Heart left ventricle (tissue), 16 donors: ENCODE measurements around the gene CALM1. TPM values are rescaled to one million over a fixed set of nuclear protein-coding genes. Genes with fewer than 3 reads are reported as not detected.

Source experiments
- ATAC-seq, 4 donors: fragments of 200-7000 bp; cut with Tn5 transposase; one replicate each; pipeline ENCODE4 v1.9.1; 2020 to 2022; ENCODE audit warnings: moderate library complexity in 4 of 4, mild to moderate bottlenecking in 3 of 4, moderate number of reproducible peaks in 1 of 4
- DNase-seq, 5 donors: peaks; one replicate each; pipeline ENCODE4 v3.0.0-alpha.2; 2020
- H3K27ac ChIP-seq, 12 donors: fragments of 200-600 bp; sonication (generic) in 4 of 12; one replicate each; pipeline versions ENCODE4 v1.5.0 to v1.8.0; 2016 to 2022; ENCODE audit warnings: mild to moderate bottlenecking in 2 of 12
- H3K27me3 ChIP-seq, 9 donors: fragments of 200-600 bp; sonication (generic) in 2 of 9; one replicate each; pipeline versions ENCODE4 v1.5.1 to v1.8.0; 2016 to 2022; ENCODE audit warnings: mild to moderate bottlenecking in 3 of 9
- H3K36me3 ChIP-seq, 9 donors: fragments of 200-600 bp; sonication (generic) in 2 of 9; one replicate each; pipeline versions ENCODE4 v1.5.0 to v1.8.0; 2018 to 2022; ENCODE audit warnings: mild to moderate bottlenecking in 2 of 9
- H3K4me1 ChIP-seq, 12 donors: fragments of 200-600 bp; sonication (generic) in 4 of 12; one replicate each; pipeline versions ENCODE4 v1.5.0 to v1.8.0; 2016 to 2022; ENCODE audit warnings: mild to moderate bottlenecking in 3 of 12
- H3K4me3 ChIP-seq, 12 donors: fragments of 200-600 bp; sonication (generic) in 4 of 12; one replicate each; pipeline versions ENCODE4 v1.5.0 to v1.8.0; 2017 to 2022; ENCODE audit warnings: mild to moderate bottlenecking in 9 of 12, moderate library complexity in 4 of 12
- H3K9me3 ChIP-seq, 12 donors: fragments of 200-600 bp; sonication (generic) in 4 of 12; one replicate each; pipeline versions ENCODE4 v1.5.0 to v1.8.0; 2016 to 2022; ENCODE audit warnings: mild to moderate bottlenecking in 1 of 12
- CTCF ChIP-seq, 12 donors: fragments of 200-600 bp; sonication (generic) in 4 of 12; IDR thresholded peaks; one replicate each; pipeline versions ENCODE4 v1.5.0 to v1.8.0; 2018 to 2022; ENCODE audit warnings: antibody characterized with exemption in 12 of 12, mild to moderate bottlenecking in 5 of 12
- POLR2A ChIP-seq, 2 donors: fragments of 450-650 bp; IDR thresholded peaks; one replicate each; pipeline ENCODE4 v1.6.1; 2017; ENCODE audit warnings: antibody characterized with exemption in 2 of 2, mild to moderate bottlenecking in 2 of 2, moderate library complexity in 2 of 2
- WGBS, 4 donors: extraction: QIAGEN DNeasy Blood & Tissue Kit in 2 of 4; methylation state at CpG; one replicate each; pipeline versions ENCODE4 v1.1.5 to v1.1.7; 2013 to 2018; 5-methylcytosine and 5-hydroxymethylcytosine counted together
- intact Hi-C, 10 donors: fragments of 100-400 bp; cut with DNase I; formaldehyde crosslinking; loops; one replicate each; pipeline versions ENCODE4 v1.11.1 to v1.14.2; 2022
- polyA plus RNA-seq, 2 donors: library from polyadenylated mRNA; stranded (reverse); fragments of 200-250 nt; gene quantifications; one replicate each; pipeline ENCODE4 v1.2.3, GENCODE V29; 2013
- total RNA-seq, 9 donors: library from RNA; depleted of rRNA in 2 of 9; stranded (reverse); fragments of >200 nt in 2 of 9; fragmentation: NEBNext Ultra II Directional in 3 of 9; extraction: Animal tissue kit (Norgen Biotek cat#: 25700) in 3 of 9; gene quantifications; one replicate each; pipeline versions ENCODE4 v1.1.0 to v1.2.4, GENCODE V29; 2016 to 2023
- donor health status: ischemic (EF 13 %, LVEDD 7.1; RV severe dilation, severe dysfunction).
- donor health status: healthy with polysubstance abuse.
- donor health status: DM: no; HTN: yes; CAD: no.
- donor health status: DM: no; HTN: no; CAD: no.
- donor health status: ischemic (EF 25% LVEDD 6.9; RV normal size, moderate dysfunction).
- donor health status: ischemic (EF 25% LVEDD 5.7; RV mildly dilated, moderate dysfunction).
- donor health status: healthy.
- donor health status: DM: yes; HTN: yes; CAD: no.
- donor health status: ischemic (EF 35%, LVEDD 5.7; RV mildly dilated, moderate dysfunction).
- donor health status: nonischemic (EF 11% LVEDD 7.7; RV severe dilation, severe dysfunction).
- donor health status: DM: yes; HTN: yes; CAD: no.
- donor health status: PGD.
- donor health status: ischemic (EF 29% LVEDD 5.4; RV normal size, mild dysfunction).
- donor health status: nonischemic (EF 23%, LVEDD 6.1; RV moderate dilation, normal function).

Gene CALM1
- total and polyA plus RNA-seq, 11 donors = 307 to 784 (median 440) TPM

- Histone ChIP-seq H3K4me1 (peaks cover 0 to 21% (median 10%) of the 10 kb centered on the region in 12 donors), H3K27me3 (no peaks in the 10 kb centered on the region), H3K4me3 (no peak overlapping the region), H3K36me3 (no peaks in the 10 kb centered on the region), H3K9me3 (peaks cover 0 to 4% (median 0%) of the 10 kb centered on the region in 12 donors), H3K27ac (peak overlapping the region in 1 of 12 donors; percentile 17)
- peak in 1 of 4 donors; percentile 44 for ATAC-seq
- intact Hi-C loops = no loop called here
- DNase-seq = no peak
- TF ChIP-seq CTCF (IDR thresholded peaks at IDR 0.05) (no peak), POLR2A (IDR thresholded peaks at IDR 0.05) (no peak)
- 34 to 48% (median 44%) methylated on average over 7 of the region's 7 CpGs for WGBS, 4 donors
These were observed 19.9 kb downstream of the CALM1 start for GRCh38 chr14:90416720-90417119.

DNA sequence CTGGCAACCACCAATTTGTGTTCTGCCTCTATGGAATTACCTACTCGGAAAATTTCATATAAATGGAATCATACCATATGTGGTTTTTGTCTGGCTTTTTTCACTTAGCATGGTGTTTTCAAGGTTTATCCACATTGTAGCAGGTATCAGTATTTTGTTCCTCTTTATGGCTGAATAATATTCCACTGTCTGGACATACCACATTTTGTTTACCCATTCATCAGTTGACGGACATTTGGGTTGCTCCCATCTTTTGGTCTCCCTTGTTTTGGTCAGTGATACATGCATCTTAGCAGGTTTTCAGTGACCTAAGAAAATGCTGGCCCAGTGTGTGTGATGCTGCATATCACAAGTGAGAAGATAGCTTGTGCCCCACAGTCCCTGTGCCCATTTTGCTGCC lies 21.2 kb downstream of the CALM1 start:
- no peak for ATAC-seq
- 98 to 100% (median 98%) methylated on average over 2 of the region's 2 CpGs for WGBS, 4 donors
- Histone ChIP-seq H3K27me3 (no peaks in the 10 kb centered on the region), H3K36me3 (no peaks in the 10 kb centered on the region), H3K4me1 (peaks cover 0 to 21% (median 10%) of the 10 kb centered on the region in 12 donors), H3K4me3 (no peak overlapping the region), H3K27ac (no peak overlapping the region), H3K9me3 (peaks cover 0 to 4% (median 0%) of the 10 kb centered on the region in 12 donors)
- DNase-seq = no peak
- intact Hi-C loops = no loop called here
- TF ChIP-seq CTCF (IDR thresholded peaks at IDR 0.05) (no peak), POLR2A (IDR thresholded peaks at IDR 0.05) (no peak)

DNA sequence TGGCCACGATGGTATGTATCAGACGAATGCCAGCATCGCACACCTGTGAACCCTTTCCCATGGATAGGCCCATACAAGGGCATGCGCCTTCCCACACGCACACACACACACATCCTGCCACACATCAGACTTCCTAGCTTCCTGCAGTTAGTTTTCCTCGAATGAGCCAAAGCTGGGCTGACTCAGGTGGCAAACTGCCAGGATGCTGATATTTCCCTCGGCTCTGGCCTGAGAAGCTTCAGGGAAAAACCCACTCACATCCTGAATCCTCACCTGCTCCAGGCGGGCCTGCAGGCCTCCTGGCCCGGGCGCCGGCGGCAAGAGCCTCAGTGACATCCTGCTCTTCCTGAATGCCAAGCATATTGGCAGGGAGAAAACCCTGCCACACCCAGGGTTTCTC lies 22.4 kb downstream of the CALM1 start:
- TF ChIP-seq CTCF (IDR thresholded peaks at IDR 0.05) = no peak
- TF ChIP-seq POLR2A (IDR thresholded peaks at IDR 0.05) = no peak
- Histone ChIP-seq H3K4me1 (peaks cover 0 to 21% (median 10%) of the 10 kb centered on the region in 12 donors), H3K36me3 (no peaks in the 10 kb centered on the region), H3K4me3 (no peak overlapping the region), H3K27me3 (no peaks in the 10 kb centered on the region), H3K9me3 (peaks cover 0 to 4% (median 0%) of the 10 kb centered on the region in 12 donors), H3K27ac (peak overlapping the region in 7 of 12 donors; percentile 25 to 62 (median 55))
- intact Hi-C loops = no loop called here
- DNase-seq (peak; percentile 72 to 89 (median 85)), ATAC-seq (peak; percentile 52 to 92 (median 84))
- 23 to 49% (median 38%) methylated on average over 10 to 12 of the region's 12 CpGs for WGBS, 4 donors

DNA sequence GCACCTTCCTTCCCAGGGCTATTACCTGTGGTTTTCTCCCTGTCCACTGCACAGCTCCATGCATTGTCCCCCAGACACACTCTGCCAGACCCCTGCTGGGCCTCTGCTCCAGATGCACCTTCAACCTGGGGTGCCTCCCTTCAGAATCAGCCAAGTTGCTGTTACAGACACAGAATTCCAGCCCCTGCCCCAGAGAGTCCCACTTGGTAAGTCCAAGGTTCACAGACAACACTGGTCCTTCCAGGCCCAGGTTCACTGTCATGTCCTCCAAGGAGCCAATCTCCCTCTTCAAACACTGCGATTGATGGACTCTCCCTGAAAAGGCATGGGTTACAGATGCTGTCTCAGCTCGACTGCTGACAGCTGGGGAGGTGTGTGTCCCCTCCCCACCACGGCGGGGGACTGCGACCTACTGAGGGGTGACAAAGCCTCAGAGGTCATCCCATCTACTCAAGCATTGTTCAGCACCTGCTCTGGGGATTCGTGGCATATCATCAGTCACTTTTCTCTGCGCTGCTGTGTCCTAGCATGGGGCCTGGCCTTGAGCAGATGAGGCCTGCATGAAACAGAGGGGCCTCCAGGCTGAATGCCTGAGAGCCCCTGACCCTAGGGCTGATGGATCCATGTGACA lies 24.3 kb downstream of the CALM1 start:
- ATAC-seq = no peak
- WGBS, 4 donors = 87 to 94% (median 92%) methylated on average over 6 to 7 of the region's 7 CpGs

More for the DNA sequence above, 24.3 kb downstream of the CALM1 start:
- TF ChIP-seq CTCF (IDR thresholded peaks at IDR 0.05) (no peak), POLR2A (IDR thresholded peaks at IDR 0.05) (no peak)
- no peak overlapping the region for H3K27ac ChIP-seq
- no peaks in the 10 kb centered on the region for H3K27me3 ChIP-seq
- H3K4me3 ChIP-seq = no peak overlapping the region
- H3K9me3 ChIP-seq = peaks cover 0 to 4% (median 0%) of the 10 kb centered on the region in 12 donors
- H3K4me1 ChIP-seq = peaks cover 0 to 24% (median 11%) of the 10 kb centered on the region in 12 donors
- no peak for DNase-seq
- intact Hi-C loops = loop anchor here in 1 of 10 donors (10.0 kb wide), 1 partner anchor 74 kb away; no protein-coding TSS in a partner anchor
- H3K36me3 ChIP-seq = no peaks in the 10 kb centered on the region
